Mesodermal cell (in vitro differentiated cells): ENCODE results near the gene KLK13.

Experiments
- H3K27ac ChIP-seq: 2 replicates; pipeline ENCODE4 v1.7.0; 2013; ENCODE audit warnings: mild to moderate bottlenecking, low read depth, low read length, moderate library complexity; ENCODE audit not compliant: severe bottlenecking
- H3K36me3 ChIP-seq: 2 replicates; pipeline ENCODE4 v1.7.1; 2013; ENCODE audit warnings: mild to moderate bottlenecking, low read length, moderate library complexity; ENCODE audit not compliant: control insufficient read depth, insufficient read depth
- H3K4me1 ChIP-seq: one replicate; pipeline ENCODE4 v1.7.1; 2013; ENCODE audit warnings: mild to moderate bottlenecking, low read length; ENCODE audit not compliant: insufficient read depth, control insufficient read depth, poor library complexity, severe bottlenecking
- H3K4me3 ChIP-seq: 2 replicates; pipeline ENCODE4 v1.7.0; 2013; ENCODE audit warnings: low read length, control low read depth, mild to moderate bottlenecking; ENCODE audit not compliant: insufficient read depth, poor library complexity, severe bottlenecking; ENCODE audit errors: extremely low read depth
- H3K9me3 ChIP-seq: 2 replicates; pipeline ENCODE4 v1.7.1; 2013; ENCODE audit warnings: mild to moderate bottlenecking, low read length, moderate library complexity; ENCODE audit not compliant: control insufficient read depth
- WGBS, 2 experiments: methylation state at CpG; one replicate each; pipeline ENCODE4 v1.1.5; 2013; ENCODE audit warnings: missing lambda C conversion rate in 2 of 2; ENCODE audit not compliant: insufficient coverage in 2 of 2; 5-methylcytosine and 5-hydroxymethylcytosine counted together

The KLK13 gene

DNA sequence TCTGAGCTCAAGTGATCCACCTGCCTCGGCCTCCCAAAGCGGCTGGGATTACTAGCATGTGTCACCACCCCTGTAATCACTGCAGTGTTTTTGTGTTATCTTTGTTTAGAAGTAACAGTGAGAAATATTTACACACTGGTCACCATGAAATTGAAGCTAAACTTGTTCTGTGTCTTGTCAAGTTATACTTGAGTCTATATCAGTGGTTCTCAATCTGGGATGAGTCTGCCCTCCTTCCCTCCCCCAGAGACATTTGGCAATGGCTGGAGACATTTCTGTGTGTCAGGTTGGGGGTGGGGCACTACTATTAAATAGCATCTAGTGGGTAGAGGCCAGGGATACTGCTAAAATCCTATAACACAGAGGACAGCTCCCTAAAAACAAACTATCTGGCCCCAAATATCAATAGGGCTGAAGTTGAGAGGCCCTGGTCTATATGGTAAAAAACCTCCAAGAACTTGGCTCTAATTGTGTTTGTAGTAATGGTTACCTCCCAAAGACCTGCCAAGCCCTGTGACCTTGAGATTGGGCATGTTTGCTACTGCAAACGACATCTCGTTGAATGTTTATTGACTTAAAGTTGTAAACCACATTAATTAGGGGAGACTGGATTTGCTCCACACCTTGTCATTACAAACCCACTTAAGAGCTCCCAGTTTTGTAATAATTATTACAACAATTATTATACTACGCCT lies 36.4 kb upstream of the KLK13 start:
- 90 to 100% methylated on average over 1 to 4 of the region's 5 CpGs for WGBS, 2 experiments
- H3K27ac ChIP-seq = no peak overlapping the region
- peaks cover 35% of the 10 kb centered on the region for H3K36me3 ChIP-seq
- no peaks in the 10 kb centered on the region for H3K4me1 ChIP-seq
- H3K9me3 ChIP-seq = no peaks in the 10 kb centered on the region
- H3K4me3 ChIP-seq = no peak overlapping the region

DNA sequence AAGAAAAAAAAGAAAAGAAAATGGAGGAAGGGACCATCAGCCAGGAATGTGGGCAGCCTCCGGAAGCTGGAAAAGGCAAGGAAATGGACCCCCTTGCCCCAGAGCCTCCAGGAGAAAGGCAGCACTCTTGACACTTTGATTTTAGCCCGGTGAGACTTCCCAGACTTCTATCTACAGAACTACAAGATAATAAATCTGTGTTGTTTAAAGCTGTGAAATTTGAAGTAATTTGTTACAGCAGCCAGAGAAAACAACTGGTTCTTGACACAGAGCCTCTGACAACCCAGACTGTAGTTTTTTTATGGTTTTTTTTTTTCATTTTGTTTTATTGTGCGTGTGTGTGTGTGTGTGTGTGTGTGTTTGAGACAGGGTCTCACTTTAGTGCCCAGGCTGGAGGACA lies 35.7 kb upstream of the KLK13 start:
- H3K4me1 ChIP-seq = no peaks in the 10 kb centered on the region
- H3K9me3 ChIP-seq = no peaks in the 10 kb centered on the region
- no peak overlapping the region for H3K27ac ChIP-seq
- WGBS, 2 experiments = 88% methylated on average over 1 of the region's 3 CpGs; no CpG with 5 or more reads in 1 of the 2 experiments
- H3K4me3 ChIP-seq = no peak overlapping the region
- H3K36me3 ChIP-seq = peaks cover 35% of the 10 kb centered on the region

DNA sequence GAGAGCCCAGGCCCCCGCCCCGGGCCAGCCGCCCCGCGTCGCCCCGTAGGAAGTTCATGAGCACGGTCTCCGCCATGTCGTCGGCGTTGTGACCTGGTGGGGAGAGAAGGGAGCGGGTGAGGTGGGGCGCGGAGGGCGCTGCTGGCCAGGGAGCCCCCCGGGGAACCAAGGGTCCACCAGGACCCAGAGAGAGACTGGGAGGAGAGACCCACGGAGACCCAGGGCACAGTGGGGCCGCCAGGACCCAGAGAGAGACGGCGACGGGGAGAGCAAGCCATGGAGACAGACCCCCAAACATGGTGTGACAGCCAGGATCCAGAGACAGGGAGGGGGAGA lies 34.1 kb upstream of the KLK13 start:
- H3K4me1 ChIP-seq = no peaks in the 10 kb centered on the region
- H3K4me3 ChIP-seq = no peak overlapping the region
- H3K27ac ChIP-seq = no peak overlapping the region
- no peaks in the 10 kb centered on the region for H3K9me3 ChIP-seq
- WGBS, 2 experiments = 92 to 94% methylated on average over 22 of the region's 22 CpGs
- H3K36me3 ChIP-seq = peaks cover 35% of the 10 kb centered on the region

DNA sequence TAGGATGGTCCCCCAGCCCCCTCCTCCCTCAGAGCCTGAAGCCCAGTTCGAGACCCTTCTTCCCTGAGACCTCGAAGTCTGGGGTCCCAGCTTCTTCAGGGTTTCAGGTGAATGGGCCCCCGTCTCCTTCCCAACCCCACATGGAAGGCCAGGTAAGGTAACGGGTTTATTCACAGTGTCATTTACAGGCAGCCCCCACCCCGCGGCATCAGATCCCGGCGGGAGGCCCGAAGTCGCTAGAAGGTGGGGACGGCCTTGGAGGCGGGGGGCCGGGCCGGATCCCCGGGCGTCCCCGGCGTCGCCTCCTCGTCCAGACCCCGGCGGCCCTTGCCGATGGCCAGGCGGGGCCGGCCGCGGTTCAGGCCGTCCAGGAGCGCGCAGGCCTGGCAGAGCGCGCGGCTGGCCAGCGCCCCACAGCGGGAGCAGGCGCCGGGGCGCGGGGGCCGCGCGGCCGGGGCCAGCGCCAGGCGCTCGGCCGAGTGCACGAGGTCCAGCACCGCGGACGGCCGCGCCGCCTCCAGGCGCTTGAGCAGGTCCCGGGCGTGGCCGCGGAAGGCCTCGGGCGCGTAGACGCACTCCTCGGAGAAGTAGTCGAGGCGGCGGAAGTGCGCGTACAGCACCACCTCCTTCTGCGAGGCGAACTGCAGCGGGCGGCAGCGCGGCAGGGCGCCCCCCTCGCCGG lies 33.6 kb upstream of the KLK13 start:
- peaks cover 31% of the 10 kb centered on the region for H3K36me3 ChIP-seq
- H3K27ac ChIP-seq = no peak overlapping the region
- no peaks in the 10 kb centered on the region for H3K4me1 ChIP-seq
- no peaks in the 10 kb centered on the region for H3K9me3 ChIP-seq
- 96 to 97% methylated on average over 77 to 78 of the region's 78 CpGs for WGBS, 2 experiments
- no peak overlapping the region for H3K4me3 ChIP-seq

DNA sequence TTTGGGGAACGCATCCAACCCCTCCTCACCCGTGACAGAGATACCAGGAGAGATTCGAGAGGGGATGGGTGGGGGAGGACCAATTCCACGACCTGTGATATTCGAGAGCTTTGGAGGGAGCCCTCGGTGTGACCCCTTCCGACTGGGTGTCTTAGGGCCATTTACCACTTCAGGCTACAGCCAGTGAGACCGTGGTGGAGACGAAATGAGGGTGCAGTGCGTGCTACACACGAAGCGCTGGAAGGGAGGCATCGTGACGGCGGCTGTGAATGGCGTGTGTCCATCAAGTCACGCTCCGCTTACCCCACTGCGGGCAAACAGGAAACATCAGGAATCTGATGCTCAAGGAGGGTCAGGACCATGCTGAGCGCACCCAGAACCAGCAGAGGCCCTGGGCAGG lies 32.9 kb upstream of the KLK13 start:
- Histone ChIP-seq H3K4me1 (no peaks in the 10 kb centered on the region), H3K27ac (no peak overlapping the region), H3K36me3 (peaks cover 24% of the 10 kb centered on the region), H3K9me3 (no peaks in the 10 kb centered on the region), H3K4me3 (no peak overlapping the region)
- 88 to 90% methylated on average over 18 of the region's 20 CpGs for WGBS, 2 experiments

DNA sequence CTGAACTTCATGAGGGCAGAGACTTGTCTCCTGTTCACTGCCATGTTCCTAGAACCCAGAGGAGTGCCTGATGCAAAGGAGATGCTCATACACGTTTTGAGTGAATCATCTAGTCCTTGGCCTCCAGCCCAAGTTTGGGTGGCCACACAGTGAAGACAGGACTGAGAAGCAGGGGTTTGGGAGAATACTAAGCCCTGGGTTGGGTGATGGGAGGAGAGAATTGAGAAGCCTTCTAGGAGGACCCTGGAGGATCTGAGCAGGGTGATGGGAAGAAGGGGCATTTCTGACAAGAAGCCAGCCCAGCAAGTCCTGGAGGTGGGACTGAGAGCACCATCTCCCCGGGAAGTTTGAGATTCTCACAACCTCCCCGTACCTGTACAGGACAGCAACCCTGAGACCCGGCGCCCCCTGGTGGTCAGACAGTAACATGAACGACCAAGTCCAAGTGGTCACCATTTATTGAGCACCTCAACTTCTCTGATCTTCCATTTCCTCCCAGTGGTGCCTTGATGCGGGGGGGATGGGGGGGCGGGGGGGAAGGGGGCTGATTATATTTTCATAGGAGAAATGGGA lies 32.4 kb upstream of the KLK13 start:
- Histone ChIP-seq H3K4me3 (no peak overlapping the region), H3K36me3 (peaks cover 18% of the 10 kb centered on the region), H3K27ac (no peak overlapping the region), H3K9me3 (no peaks in the 10 kb centered on the region), H3K4me1 (no peaks in the 10 kb centered on the region)
- 23 to 33% methylated on average over 2 to 5 of the region's 8 CpGs for WGBS, 2 experiments

DNA sequence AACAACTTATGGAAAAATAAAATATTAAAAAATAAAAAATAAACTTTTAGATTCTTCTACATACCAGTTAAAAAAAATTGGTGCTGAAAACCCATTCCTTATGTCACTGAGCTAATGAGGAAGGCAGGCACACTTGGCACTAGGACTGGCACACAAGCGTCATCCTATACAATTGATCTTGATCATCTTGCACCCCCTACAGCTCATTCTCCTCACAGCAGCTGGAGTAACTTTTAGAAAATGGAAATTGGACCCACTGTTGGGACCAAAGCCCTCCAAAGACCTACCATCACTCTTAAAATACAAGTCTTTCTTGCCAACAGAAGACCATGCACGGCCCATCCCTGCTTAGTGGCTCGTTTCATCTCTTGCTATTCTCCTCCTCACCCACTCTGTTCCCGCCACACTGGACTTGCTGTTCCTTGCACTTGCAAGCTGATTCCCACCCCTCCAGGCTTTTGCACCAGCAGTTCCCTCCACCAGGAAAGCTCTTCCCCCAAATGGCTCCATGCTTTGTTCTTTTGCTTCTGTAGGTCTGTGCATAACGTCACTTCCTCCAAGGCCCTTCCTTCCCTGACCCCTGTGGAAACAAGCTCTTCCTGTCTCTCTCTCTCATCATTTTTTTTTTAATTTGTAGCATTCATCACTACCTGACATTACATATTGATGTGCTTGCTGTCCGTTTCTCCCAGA lies 31.7 kb upstream of the KLK13 start:
- H3K4me3 ChIP-seq = no peak overlapping the region
- H3K4me1 ChIP-seq = no peaks in the 10 kb centered on the region
- whole genome bisulfite sequencing, 2 experiments = 86 to 92% methylated on average over 5 to 6 of the region's 6 CpGs
- no peaks in the 10 kb centered on the region for H3K9me3 ChIP-seq
- no peak overlapping the region for H3K27ac ChIP-seq
- peaks cover 16% of the 10 kb centered on the region for H3K36me3 ChIP-seq

DNA sequence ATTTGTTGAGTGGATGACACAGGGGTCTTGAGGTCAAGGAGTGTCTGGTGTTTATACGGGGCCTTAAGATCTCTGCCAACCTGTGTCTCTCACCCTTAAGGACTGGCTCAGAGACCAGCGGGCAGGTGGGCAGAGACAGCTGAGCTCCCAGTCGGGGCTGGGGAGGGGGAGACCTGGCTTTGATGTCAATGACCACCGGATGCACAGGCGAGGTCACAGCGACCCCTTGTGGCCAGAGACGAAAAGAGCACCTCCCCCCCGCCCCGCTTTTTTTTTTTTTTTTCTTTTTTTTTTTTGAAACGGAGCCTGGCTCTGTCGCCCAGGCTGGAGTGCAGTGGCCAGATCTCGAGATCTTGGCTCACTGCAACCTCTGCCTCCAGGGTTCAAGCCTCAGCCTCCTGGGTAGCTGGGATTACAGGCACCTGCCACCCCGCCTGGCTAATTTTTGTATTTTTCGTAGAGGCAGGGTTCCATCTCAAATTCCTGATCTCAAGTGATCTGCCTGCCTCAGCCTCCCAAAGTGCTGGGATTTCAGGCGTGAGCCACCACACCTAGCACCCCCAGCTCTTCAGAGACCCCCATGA lies 29.9 kb upstream of the KLK13 start:
- Histone ChIP-seq H3K4me3 (no peak overlapping the region), H3K36me3 (peaks cover 11% of the 10 kb centered on the region), H3K9me3 (no peaks in the 10 kb centered on the region), H3K27ac (no peak overlapping the region), H3K4me1 (no peaks in the 10 kb centered on the region)
- 12 to 34% methylated on average over 8 to 11 of the region's 15 CpGs for WGBS, 2 experiments

DNA sequence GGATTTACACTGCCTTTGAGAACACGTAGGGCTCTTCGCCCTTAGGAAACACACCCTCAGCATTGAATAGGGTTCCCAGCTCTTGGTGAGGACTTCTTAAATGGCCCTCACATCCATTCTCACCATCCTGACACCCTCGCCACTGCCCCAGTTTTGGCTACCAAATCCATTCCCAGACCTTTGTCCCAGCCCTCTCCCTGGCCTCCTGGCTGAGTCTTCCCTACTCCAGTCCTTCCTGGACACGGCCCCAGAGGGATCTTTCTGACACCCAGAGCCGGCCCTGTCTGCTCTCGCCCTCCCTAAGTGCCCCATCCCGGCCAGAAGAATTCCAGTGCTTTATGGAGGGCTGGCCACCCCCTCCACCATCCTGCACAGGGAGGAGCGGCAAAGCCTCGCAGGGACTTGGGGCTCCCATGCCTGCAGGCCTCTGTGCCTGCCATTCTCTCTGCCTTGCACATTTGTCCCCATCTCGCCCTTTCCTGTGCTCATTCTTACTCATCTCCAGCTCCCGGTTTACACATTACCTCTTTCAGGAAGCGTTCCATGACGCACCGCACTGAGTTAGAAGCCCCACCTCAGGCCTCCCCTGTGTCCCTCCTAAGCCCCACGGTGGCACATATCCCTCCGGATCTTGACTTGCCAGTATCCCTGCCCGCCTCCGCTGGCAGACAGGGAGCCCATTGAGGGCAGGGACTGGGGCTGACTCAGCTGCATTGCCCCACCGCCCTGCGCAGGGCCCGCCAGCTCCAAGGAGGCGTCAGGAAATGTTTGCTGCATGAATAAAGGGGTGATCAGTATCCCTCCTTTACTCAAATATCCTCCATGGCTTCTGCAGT lies 28.8 kb upstream of the KLK13 start:
- 83 to 84% methylated on average over 17 to 22 of the region's 22 CpGs for WGBS, 2 experiments
- no peaks in the 10 kb centered on the region for H3K9me3 ChIP-seq
- H3K27ac ChIP-seq = no peak overlapping the region
- no peaks in the 10 kb centered on the region for H3K4me1 ChIP-seq
- H3K36me3 ChIP-seq = peaks cover 7% of the 10 kb centered on the region
- no peak overlapping the region for H3K4me3 ChIP-seq

DNA sequence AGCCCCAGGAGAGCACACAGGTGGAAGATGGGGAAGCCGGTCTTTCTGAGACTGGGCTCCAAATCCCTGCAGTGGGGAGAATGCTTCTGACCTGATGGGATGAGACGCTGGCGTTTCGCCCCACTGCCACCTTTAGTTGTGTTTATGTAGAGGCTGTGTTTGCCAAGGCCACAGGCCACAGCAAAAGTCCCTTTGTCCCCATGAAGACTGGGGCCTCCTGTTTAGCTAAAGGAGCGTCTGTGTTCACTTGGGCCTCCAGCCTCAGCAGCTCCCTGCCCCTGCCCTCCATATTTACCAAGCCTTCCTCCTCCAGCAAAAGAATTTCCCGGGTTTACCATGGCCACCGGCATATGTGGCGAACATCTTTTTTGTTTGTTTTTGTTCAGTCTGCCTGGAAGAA lies 28.2 kb upstream of the KLK13 start:
- H3K27ac ChIP-seq = no peak overlapping the region
- H3K4me1 ChIP-seq = no peaks in the 10 kb centered on the region
- H3K4me3 ChIP-seq = no peak overlapping the region
- no peaks in the 10 kb centered on the region for H3K9me3 ChIP-seq
- peaks cover 4% of the 10 kb centered on the region for H3K36me3 ChIP-seq
- WGBS, 2 experiments = 91% methylated on average over 6 to 8 of the region's 8 CpGs
